ENCODE measurements around the gene COL4A5.
"Not testable (repeated sequence)": the region's sequence is repeated elsewhere in the genome, so short reads cannot be mapped to it uniquely, and the experiment has no call there.

The COL4A5 gene

DNA sequence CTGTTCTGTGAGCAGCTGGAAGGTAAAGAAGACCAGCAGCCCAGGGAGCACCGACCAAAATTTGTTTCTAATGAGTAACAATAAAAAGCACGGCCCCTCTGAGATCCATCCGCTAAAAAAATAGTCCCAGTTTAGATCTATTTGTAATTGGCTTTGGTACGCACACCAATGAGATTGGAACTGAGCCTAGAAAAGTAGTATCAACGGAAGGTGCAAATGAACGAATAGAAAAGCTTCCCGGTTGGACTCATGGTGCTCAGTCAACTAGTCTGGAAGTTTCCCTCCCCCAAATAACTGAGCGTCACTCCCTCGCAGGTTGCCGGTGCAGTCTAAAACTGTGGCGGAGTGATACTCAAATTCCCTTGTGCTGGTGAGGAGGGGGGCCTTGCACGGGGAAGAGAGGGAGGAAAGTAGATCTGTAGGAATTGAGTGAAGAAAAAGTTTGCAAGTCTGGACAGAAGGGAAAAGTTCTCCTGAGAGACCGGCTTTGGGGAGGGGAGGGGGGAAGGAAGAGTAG is at the start of gene COL4A5:
Gene COL4A5, plus strand, starts transcription at position 413 of the 517 bp plus-strand sequence. CDS start 288 bp downstream, outside the sequence.
- DNase-seq (ENCODE audit: low read depth), result no peak

DNA sequence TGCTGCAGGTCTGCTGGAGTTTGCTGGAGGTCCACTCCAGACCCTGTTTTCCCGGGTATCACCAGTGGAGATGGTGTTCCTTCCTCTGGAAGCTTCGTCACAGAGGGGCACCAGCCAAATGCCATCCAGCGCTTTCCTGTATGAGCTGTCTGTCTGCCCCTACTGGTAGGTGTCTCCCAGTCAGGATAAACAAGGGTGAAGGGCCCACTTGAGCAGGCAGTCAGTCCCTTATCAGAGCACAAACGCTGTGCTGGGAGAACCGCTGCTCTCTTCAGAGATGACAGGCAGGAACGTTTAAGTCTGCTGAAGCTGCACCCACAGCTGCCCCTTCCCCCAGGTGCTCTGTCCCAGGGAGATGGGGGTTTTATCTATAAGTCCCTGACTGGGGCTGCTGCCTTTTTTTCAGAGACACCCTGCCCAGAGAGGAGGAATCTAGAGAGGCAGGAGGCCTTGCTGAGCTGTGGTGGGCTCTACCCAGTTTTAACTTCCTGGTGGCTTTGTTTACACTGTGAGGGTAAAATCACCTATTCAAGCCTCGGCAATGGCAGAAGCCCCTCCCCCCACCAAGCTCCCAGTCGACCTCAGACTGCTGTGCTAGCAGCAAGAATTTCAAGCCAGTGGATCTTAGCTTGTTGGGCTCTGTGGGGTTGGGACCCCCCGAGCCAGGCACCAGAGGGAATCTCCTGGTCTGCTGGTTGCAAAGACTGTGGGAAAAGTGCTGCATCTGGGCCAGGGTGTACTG is 48.5 kb upstream of the COL4A5 start:
- DNase-seq (ENCODE audit: low read depth), result not testable (repeated sequence)

DNA sequence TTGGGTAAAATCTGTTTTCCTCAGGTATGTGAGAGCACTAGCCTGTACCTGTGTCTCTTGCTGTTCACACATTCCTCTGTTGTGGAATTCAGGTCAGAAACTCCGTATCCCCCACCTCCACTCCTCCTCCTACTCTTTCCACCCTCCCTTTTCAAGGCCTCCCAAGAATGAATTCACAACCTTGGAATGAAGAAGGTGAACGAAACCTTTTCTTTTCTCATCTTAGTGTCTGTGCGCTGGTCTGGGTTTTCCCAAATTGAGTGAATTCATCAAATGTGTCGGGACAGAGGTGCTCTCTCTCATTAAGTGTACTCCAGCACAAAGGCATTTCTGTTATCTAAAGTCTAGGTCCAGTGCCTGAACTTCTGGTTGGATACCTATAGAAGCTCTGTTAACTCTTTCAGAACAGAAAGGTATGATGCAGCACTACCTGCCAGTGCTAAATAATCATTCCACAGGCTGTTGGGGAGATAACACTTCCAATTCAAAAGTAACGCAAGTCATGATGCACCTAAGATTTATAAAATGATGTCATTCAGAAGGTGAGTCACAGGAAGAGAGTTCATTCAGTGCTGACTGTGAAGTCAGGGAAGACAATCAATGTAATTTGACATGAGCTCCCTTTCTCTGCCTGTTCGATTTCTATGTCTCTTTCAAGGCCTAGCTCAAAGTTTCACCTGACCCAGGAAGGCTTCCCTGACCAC is 43.3 kb upstream of the COL4A5 start:
- DNase-seq (ENCODE audit: low read depth), result no peak

DNA sequence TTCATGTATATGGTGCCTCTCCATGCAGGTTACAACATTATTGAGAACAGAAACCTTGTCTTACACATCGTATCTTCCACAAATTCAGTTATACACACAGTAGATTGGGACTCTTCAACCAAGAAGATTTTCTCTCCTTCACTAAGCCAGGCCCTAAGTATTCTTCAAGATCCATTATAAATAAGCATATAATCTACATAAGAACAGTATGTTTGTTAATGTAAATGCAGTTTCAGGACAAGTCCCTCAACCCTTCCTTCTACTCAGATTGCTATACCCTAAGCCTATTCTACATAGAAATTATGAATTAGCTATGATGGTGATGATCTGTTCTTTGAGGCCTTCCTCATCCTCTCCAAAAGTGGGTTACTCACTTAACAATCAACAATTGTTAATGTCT is 42.7 kb upstream of the COL4A5 start:
- DNase-seq (ENCODE audit: low read depth), result no peak

DNA sequence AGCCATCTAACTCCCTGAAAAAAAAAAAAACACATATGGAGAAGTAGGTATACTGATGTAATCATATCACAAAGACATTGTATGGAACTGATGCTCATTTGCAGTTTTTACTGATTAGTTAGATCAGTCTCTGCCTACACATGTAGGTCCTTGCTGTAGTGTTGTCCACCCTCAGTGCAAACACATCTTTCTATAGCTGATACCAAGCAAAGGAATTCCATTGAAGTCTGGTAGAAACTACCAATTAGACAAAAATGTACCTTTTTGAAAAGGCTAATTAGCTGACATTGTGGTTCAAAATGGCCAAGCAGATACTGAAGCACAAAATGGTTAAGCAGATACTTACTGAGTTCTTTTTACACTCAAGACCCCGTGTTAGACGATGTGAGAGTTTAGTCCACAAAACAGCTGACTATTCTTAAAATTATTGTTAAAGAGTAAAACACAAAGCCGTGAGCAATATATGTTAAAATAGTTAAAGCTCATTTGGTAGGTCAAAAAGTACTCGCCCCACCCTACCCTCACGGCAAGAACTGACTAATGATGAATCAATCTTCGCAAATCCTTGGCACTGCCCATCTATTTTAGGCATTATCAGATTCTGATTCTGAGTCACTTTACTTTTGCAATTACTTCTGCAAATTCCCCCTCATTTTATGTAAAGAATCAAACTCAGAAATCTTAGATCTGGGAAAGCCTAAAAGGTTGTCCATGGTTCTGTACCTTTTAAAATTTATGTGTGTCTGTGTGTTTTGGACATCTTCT is 41.8 kb upstream of the COL4A5 start:
- DNase-seq (ENCODE audit: low read depth), result no peak

DNA sequence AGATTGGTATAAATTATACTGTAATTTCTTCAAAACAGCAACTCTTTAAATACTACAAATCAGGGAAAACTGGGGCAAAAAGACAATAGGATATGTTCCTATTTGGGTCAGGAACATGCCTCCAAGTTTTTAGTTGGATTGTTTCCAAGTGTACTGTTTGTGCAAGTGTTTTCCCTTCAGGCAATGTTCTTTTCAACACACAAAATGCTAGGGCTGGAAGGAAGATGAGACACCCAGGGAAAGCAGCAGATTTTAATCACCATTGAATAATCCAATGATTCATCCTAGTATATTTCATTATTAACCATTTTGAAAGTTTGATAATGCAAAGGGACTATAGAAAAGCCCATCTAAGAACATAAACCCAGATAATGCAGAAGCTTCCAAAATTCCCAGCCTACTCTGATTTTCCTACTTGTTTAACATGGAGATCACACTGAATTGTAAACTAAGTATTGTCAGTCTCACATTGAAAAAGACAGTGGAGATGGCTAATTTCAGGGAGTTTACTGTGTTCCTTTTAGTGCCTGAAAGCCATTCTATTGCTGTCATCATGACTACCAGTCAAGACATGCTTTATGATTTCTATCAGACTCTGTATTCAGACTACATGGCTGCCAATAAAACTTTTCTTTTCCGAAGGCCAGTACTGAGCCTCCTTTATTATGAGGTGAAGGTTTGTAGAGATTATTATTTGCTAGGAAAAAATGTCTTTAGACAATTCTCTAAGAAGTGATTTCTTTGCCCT is 40.0 kb upstream of the COL4A5 start:
- no peak for DNase-seq (ENCODE audit: low read depth)

DNA sequence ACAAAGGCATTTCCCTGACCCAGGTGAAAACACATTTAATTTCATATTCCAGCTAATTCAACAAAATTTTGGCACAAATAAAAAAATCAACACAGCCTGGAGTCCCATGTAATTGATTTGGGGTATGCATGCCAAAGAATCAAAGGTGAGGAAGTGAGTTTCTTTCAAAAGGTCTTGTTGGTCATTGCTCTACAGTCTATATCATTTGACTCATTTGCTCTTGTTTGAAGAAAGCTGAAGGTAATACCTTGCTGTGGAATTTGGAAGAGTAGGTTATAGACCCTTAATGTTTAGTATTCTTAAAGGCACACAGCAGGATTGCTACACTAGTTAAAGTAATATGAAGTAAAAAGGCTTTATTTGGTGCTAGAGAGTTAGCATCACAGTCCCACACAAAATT is 26.9 kb upstream of the COL4A5 start:
- no peak for DNase-seq (ENCODE audit: low read depth)

DNA sequence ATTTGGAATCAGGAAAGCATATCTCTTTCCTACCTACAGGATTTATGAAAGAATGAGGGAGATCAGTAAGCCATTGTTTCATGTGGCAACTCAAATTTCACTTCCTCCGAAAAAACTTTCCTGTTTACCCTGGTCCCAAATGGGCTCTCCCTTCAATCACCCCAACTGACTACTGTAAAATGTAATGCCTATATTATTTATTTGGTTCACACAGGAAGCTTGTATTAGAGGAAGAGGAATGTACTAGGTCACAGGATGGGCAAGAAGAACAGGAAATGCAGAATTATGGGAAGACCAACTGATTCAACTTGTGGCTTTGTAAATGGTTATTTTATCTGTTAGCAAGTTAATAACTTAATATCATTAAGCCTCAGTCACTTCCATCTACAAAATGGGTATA is 24.5 kb upstream of the COL4A5 start:
- DNase-seq (ENCODE audit: low read depth), result no peak

DNA sequence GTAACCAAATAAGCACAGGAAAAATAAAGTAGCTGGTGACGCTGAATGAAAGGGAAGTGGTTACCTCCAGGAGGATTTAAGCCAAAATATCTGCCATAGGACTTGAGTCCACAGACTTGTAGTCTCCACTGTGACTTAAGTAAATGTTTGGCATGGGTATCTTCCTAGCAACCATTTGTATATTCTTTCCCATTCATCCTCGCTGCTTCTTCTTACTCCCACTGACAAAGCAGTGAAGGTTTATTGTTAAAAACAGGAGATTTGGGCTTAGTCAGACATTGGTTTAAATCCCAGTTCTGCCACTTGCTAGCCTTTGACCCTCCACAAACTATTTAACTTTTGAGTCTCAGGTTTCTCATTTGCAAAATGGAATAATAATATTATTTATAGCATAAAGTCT is 23.7 kb upstream of the COL4A5 start:
- no peak for DNase-seq (ENCODE audit: low read depth)

DNA sequence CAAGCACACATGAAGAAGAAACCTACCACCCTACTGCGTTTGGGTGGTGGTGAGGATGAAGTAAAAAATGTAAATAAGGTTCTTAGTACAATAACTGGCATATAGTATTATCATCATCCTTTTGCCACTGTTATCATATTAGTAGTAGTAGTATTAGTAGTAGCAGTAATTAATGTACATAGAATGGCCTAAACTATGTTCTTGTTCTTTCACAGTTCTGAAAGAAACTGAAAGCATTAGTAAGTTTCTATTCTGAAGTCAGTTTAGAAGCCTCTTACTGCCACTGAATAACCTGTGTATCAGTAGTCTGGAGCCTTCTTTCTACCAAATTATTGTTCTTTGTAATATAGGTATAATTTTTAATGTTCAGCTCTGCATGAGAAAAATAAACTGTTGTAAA is 22.4 kb upstream of the COL4A5 start:
- DNase-seq (ENCODE audit: low read depth), result no peak

DNA sequence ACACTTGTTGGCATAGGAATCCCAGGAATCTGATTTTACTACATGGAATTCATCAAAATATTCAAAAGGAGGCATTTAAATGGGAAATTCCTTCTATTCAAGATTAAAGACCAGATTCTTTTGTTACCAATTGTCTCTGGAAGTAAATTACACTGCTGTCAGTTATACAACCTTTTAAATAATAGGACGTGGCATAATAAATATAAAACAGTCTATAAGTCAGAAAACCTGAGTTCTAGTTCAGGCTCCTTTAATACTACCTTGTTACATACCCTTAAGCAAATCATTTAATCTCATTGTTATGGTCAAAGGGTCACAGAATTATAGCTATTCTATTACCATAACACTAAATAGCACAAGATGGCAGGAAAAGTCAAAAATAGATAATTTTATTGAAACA is 20.2 kb upstream of the COL4A5 start:
- DNase-seq (ENCODE audit: low read depth), result no peak

DNA sequence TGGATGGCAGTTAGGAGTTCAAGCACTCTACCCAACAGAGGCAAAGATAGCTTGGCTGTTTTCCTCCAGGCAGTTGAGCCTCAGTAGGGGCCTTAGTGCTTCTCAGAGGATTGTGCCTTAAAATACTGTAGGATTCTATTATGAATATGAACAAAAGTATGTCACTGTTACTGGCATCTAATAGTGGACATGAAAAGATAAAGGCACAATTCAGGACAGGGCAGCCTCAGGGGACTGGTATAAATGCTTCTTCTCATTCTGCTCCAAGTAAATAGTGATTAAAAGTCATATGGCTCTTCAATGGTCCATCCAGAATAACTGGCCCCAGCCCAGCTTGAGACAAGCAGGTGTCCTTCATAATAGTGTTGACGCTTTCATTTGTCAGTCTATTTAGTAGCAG is 19.2 kb upstream of the COL4A5 start:
- DNase-seq (ENCODE audit: low read depth), result no peak

DNA sequence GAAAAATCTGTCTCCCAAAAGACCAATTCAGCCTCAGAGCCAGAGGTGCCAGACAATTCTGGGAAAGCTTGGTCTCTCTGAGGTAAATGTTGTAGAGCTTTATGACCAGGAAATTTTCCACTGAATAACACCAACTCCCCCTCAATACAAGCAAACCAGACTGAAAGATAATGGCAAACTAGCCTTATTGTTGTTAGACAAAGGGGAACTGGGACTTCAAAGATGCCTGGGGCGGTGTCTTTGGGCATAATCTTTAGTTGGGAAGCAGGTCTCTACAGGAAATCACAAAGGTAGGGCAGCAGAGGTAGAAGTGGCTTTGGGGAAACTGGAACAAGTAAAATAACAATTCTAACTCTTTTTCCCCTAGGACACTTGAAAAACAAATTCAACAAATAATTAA is 13.4 kb upstream of the COL4A5 start:
- no peak for DNase-seq (ENCODE audit: low read depth)

DNA sequence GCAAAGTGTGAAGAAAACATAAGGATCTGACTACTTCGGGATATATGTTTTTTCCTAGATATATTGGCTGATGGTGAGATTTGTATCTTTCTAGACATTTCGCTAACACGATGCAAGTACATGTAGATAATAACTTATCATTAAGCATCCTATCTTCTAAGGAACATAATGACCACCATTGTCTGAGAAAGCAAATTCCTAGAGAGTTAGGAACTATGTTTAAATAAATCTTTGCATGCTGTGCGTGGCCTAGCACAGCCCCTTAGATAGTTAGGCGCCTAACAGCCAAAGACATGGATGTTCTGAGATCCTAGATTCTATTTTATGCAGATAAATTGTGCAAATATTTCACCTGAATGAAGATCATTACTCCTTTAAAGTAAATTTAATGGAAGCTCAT is 4.4 kb upstream of the COL4A5 start:
- DNase-seq (ENCODE audit: low read depth), result no peak

DNA sequence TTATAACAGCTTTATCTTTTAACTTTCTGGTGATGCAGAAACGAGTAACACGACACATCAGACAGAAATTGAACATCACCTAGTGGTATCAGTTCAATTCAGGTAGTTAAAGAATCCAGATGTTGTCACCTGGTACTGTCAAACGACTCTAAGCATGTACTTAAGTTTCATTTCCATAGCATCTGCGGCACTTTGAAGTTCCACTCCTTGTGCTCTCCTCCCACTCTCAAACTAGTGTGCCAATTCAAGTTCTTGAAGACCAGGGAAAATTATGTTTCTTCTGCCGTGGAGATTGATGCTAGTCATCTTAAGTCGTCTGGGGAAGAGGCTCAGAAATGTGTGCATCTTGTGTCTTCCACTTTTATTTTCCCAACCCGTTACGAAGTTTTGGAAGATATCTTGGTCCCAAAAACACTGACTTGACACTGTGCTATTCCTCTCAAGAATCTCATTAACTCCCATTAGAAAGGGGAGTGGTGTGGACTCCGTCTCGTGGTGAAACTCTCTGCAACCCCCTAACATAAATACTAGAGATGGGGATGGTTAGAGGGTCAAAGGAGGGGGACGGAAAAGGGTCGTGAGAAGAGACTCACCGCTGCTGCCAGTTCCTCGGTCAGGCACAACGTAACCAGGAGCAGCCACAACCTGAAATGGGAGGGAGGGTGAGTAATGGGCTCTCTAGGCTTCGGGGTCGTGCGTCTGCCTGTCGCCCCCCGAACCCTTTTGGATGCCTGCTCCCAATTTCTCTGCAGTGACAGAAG is 2.1 kb upstream of the COL4A5 start:
- no peak for DNase-seq (ENCODE audit: low read depth)

DNA sequence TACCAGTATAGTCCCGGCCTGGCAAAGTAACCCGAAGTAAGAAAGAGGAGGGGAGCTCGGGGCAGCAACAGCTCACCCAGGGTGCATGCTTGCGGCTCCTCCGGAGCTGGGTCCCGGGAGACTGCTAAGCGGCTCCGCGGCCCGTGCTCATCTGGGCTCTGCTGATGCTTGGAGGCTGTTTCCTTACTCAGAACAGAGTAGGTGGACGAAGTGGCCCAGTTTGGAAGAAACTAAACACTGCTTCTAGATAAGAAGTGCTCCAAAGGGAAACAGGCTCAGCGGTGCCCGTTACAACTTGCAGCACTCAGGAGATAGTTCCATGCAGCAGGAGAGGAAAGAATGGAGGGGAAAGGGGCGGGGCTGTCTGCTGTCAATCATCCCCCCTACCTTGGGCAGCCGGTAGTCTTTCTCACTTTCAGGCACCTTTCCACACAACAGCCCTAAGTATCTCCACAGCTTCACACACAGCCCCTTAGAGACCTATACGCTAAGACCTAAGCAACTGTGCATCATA is 1.5 kb upstream of the COL4A5 start, which contains the start of gene COL4A6:
Gene COL4A6, minus strand, starts transcription at position 313 of the 514 bp plus-strand sequence. Its CDS starts 226 bp downstream, at position 87.
- no peak for DNase-seq (ENCODE audit: low read depth)

DNA sequence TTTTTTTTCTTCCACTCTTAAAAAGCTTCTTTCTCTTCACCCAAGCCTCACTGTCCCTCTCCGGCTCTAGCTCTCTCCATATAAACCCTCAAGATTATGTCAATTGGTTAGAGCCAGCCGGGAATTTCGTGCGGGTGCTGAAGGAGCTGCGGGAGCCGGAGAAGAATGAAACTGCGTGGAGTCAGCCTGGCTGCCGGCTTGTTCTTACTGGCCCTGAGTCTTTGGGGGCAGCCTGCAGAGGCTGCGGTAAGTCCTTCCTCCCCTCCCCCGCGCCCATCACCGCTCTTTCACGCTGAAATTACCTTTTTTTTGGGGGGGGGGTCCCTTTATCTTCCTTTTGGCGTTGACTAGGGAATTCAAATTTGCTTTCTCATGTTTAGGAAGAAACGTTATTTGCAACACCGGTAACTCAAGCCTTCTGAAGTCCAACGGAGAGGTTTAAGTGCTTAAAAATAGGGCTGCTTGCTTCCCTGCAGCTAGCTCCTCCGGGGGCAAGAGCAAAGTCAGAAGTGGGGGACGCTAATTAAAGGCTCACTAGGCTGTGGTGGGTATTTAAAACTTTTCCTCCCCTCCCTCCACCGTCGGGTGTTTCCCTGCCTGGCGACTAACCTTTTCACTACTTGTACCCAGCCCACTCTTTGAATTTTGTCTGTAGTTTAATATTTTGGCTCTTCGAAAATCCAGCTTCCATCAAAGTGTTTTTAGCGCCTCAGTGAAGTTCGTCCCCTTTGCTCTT is 491 bp downstream of the COL4A5 start:
- no peak for DNase-seq (ENCODE audit: low read depth)

DNA sequence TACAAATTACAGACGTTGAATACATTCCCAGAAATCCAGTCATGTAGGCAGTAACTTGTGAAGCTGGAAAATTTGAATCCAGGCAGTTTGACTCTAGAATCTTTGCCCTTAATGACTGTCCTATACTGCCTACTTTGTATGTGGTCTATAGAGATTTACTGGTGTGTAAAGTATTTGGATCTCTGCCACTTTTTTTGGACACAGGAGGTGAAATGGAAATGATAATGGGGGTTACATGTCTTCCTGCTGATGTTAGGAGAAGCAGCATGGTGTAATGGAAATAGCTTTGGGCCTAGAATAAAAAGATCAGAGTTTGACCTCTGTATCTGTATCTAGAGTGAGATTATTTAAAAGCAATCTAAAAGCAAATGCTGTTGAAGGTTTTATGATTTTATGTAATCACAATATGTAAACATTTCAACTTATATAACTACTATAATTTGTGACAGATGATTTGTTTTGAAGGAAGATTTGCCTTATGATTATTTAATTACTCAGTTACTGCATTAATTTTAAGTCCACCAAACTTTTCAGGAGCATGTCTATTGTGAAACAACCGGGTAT is 3.3 kb downstream of the COL4A5 start:
- DNase-seq (ENCODE audit: low read depth), result no peak

DNA sequence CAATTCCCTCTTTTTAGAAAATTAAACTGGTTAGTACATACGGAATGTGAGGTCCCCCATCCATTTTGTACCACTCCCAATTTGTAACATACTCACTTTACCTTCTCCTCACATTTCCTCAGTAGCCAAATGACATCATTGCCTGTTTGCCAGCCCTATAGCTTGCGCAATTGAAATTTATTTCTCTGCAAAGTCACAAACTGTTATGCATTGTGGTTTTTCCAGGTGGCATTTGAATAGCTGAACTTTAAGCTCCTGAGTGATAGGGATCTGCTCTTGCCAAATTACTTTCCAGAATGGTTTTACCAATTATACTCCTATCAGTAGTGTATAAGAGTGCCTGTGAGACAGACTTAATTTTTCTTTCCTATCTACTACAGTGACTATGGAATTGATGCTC is 7.7 kb downstream of the COL4A5 start:
- DNase-seq (ENCODE audit: low read depth), result no peak

DNA sequence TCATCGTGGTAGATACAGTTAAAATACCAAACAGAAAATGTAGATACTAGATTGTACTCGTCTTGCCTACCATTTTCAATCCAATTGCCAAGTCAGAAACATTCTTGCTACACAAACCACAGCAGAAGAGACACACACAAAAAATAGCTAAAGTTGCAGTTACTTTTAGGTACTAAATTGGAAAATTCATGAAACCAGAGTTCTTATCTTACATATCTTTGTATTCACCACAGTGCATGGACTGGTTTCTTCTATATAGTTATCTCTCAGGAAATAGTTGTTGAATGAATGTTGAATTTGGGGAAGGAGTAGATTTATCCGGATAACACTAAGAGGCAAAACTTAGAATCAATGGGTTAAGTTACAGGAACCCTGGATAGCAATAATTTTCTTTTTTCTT is 14.2 kb downstream of the COL4A5 start:
- no peak for DNase-seq (ENCODE audit: low read depth)
